Spleen (tissue), 11 donors: ENCODE results near the gene TSHZ3. TPM values are rescaled to one million over a fixed set of nuclear protein-coding genes. Genes with fewer than 3 reads are reported as not detected.

Experiments used
- DNase-seq: peaks from one replicate; pipeline ENCODE4 v3.0.0-alpha.2; 2020
- H3K27ac ChIP-seq, 8 donors: fragments of 200-600 bp; sonication (generic) in 7 of 8; 1 replicate in 4 of 8; 2 replicates in 4 of 8; pipeline versions ENCODE4 v1.5.0 to v1.8.0; 2016 to 2021; ENCODE audit warnings: inconsistent platforms in 4 of 8, mild to moderate bottlenecking in 4 of 8, moderate library complexity in 1 of 8
- H3K27me3 ChIP-seq, 7 donors: fragments of 200-600 bp; sonication (generic) in 6 of 7; replicated peaks in 1 of 7; 1 replicate in 4 of 7; 2 replicates in 3 of 7; pipeline versions ENCODE4 v1.5.0 to v1.8.0; 2016 to 2021; ENCODE audit warnings: inconsistent platforms in 3 of 7, mild to moderate bottlenecking in 1 of 7
- H3K36me3 ChIP-seq, 6 donors: fragments of 200-600 bp; sonication (generic) in 5 of 6; 1 replicate in 4 of 6; 2 replicates in 2 of 6; pipeline versions ENCODE4 v1.5.0 to v1.8.0; 2016 to 2021; ENCODE audit warnings: inconsistent platforms in 2 of 6
- H3K4me1 ChIP-seq, 6 donors: fragments of 200-600 bp; sonication (generic) in 5 of 6; 1 replicate in 3 of 6; 2 replicates in 3 of 6; pipeline versions ENCODE4 v1.5.0 to v1.8.0; 2016 to 2021; ENCODE audit warnings: inconsistent platforms in 3 of 6
- H3K4me3 ChIP-seq, 8 donors: fragments of 200-600 bp; sonication (generic) in 7 of 8; 1 replicate in 4 of 8; 2 replicates in 4 of 8; pipeline versions ENCODE4 v1.5.0 to v1.8.0; 2016 to 2021; ENCODE audit warnings: inconsistent platforms in 4 of 8, mild to moderate bottlenecking in 4 of 8, moderate library complexity in 2 of 8
- H3K9me3 ChIP-seq, 8 donors: fragments of 200-600 bp; sonication (generic) in 7 of 8; 1 replicate in 4 of 8; 2 replicates in 4 of 8; pipeline versions ENCODE4 v1.5.0 to v1.8.0; 2016 to 2021; ENCODE audit warnings: inconsistent platforms in 4 of 8
- POLR2A ChIP-seq, 3 donors: fragments of 450-650 bp; IDR thresholded peaks; one replicate each; pipeline ENCODE4 v1.5.1; 2017; ENCODE audit warnings: antibody characterized with exemption in 3 of 3, mild to moderate bottlenecking in 1 of 3
- POLR2AphosphoS5 ChIP-seq, 3 donors: sonication (generic); formaldehyde crosslinking; IDR thresholded peaks; one replicate each; pipeline ENCODE4 v1.5.1; 2017; ENCODE audit warnings: antibody characterized with exemption in 3 of 3
- WGBS, 5 donors: extraction: QIAGEN DNeasy Blood & Tissue Kit in 3 of 5; methylation state at CpG; one replicate each; pipeline versions ENCODE4 v1.1.5 to v1.1.7; 2013 to 2018; 5-methylcytosine and 5-hydroxymethylcytosine counted together
- intact Hi-C: fragments of 100-400 bp; cut with DNase I; formaldehyde crosslinking; loops from one replicate; pipeline ENCODE4 v1.15.0; 2023; ENCODE audit warnings: low total_unique reads
- polyA plus RNA-seq, 3 donors: library from polyadenylated mRNA; stranded (reverse); fragments of 200-250 nt; gene quantifications; one replicate each; pipeline ENCODE4 v1.2.1, GENCODE V29; 2013
- total RNA-seq, 7 donors: library from RNA; depleted of rRNA in 3 of 7; stranded (reverse); fragments of >200 nt in 3 of 7; fragmentation: NEBNext Ultra II Directional in 4 of 7; extraction: Animal tissue kit (Norgen Biotek cat#: 25700) in 4 of 7; gene quantifications; one replicate each; pipeline versions ENCODE4 v1.1.0 to v1.2.1, GENCODE V29; 2016 to 2021
- TF ChIP-seq, protein P1 (sequence below), 11 experiments: fragments of 200-600 bp in 7 of 11; fragments of 450-650 bp in 4 of 11; sonication (generic) in 4 of 11; IDR thresholded peaks in 8 of 11; conservative IDR thresholded peaks in 3 of 11; 1 replicate in 7 of 11; 2 replicates in 4 of 11; pipeline versions ENCODE4 v1.4.0 to v1.8.0; 2016 to 2021; ENCODE audit warnings: antibody characterized with exemption in 11 of 11, inconsistent platforms in 4 of 11, mild to moderate bottlenecking in 1 of 11
- donor health status: healthy with polysubstance abuse.
- donor health status: DM: no; HTN: no; CAD: no; lungs with moderate emphysema.
- donor health status: DM: no; HTN: no; CAD: no.
- donor health status: Bipolar disorder and iron deficiency.
- donor health status: healthy.
- donor health status: DM: no; HTN: no; CAD: no.
- donor health status: DM: yes; HTN: yes; CAD: no.

Gene TSHZ3
- total and polyA plus RNA-seq, 10 donors: 1.2 to 24.6 (median 13.4) TPM

- intact Hi-C loops: no loop called here
Measured at GRCh38 chr19:31270897-31271296, 78.3 kb downstream of the TSHZ3 start.

DNA sequence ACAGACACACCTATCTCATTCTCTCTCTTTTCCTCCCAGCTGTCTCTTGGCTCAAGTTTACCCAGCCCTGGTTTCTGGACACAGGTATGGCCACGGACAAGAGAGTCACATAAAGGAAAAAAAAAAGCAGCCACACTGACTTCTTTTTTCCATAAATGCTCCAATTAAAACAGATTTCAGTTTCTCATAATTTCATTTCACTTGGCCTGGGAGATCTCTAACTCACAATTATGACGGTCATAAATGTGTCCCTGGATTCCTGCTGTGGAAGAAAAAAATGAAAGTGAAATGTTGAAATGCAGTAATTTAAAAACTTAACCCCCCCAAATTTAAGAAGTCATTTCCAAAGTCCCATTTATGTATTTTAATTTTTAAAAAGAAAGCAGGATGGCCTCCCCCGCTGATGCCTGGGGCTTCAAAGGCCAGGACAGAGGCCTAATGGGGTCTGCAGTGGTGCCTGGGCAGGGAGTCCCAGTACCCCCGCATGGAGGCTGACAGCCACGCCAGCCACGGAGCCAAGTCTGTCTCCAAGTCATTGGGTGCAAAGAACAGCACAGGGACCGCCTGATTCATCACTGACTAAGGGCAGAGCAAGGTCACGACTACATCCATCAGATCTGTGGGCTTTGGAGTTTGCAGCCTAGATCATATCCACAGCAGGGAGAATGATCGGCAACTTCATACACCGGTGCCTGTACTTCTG is 79.7 kb downstream of the TSHZ3 start:
- Histone ChIP-seq H3K27me3 (no peaks in the 10 kb centered on the region), H3K9me3 (no peaks in the 10 kb centered on the region), H3K4me3 (no peak overlapping the region), H3K27ac (no peak overlapping the region), H3K4me1 (no peaks in the 10 kb centered on the region), H3K36me3 (peaks cover 0 to 10% (median 0%) of the 10 kb centered on the region in 6 donors)
- peak; percentile 46 for DNase-seq
- TF ChIP-seq POLR2AphosphoS5 (IDR thresholded peaks at IDR 0.05) (no peak), POLR2A (IDR thresholded peaks at IDR 0.05) (no peak)
- TF ChIP-seq, protein P1, sequence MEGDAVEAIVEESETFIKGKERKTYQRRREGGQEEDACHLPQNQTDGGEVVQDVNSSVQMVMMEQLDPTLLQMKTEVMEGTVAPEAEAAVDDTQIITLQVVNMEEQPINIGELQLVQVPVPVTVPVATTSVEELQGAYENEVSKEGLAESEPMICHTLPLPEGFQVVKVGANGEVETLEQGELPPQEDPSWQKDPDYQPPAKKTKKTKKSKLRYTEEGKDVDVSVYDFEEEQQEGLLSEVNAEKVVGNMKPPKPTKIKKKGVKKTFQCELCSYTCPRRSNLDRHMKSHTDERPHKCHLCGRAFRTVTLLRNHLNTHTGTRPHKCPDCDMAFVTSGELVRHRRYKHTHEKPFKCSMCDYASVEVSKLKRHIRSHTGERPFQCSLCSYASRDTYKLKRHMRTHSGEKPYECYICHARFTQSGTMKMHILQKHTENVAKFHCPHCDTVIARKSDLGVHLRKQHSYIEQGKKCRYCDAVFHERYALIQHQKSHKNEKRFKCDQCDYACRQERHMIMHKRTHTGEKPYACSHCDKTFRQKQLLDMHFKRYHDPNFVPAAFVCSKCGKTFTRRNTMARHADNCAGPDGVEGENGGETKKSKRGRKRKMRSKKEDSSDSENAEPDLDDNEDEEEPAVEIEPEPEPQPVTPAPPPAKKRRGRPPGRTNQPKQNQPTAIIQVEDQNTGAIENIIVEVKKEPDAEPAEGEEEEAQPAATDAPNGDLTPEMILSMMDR (IDR thresholded peaks at IDR 0.05 in 8 of 11, conservative IDR thresholded peaks at IDR 0.05 in 3 of 11): no peak
- 64 to 84% (median 80%) methylated on average over 10 of the region's 10 CpGs for WGBS, 5 donors
- intact Hi-C loops: no loop called here

More at GRCh38 chr19:31270897-31271296, 78.3 kb downstream of the TSHZ3 start:
- Histone ChIP-seq H3K9me3 (no peaks in the 10 kb centered on the region), H3K4me3 (no peak overlapping the region), H3K4me1 (no peaks in the 10 kb centered on the region), H3K27me3 (no peaks in the 10 kb centered on the region), H3K27ac (no peak overlapping the region), H3K36me3 (peaks cover 0 to 10% (median 0%) of the 10 kb centered on the region in 6 donors)
- 89 to 99% (median 91%) methylated on average over 6 of the region's 6 CpGs for WGBS, 5 donors
- DNase-seq: no peak
- TF ChIP-seq POLR2AphosphoS5 (IDR thresholded peaks at IDR 0.05) (no peak), POLR2A (IDR thresholded peaks at IDR 0.05) (no peak)
- TF ChIP-seq, protein P1 (IDR thresholded peaks at IDR 0.05 in 8 of 11, conservative IDR thresholded peaks at IDR 0.05 in 3 of 11): no peak

GRCh38 chr19:31268751-31269383 is 80.4 kb downstream of the TSHZ3 start:
- Histone ChIP-seq H3K9me3 (no peaks in the 10 kb centered on the region), H3K4me1 (peaks cover 0 to 4% (median 0%) of the 10 kb centered on the region in 6 donors), H3K4me3 (no peak overlapping the region), H3K27me3 (no peaks in the 10 kb centered on the region), H3K27ac (no peak overlapping the region), H3K36me3 (peaks cover 0 to 10% (median 0%) of the 10 kb centered on the region in 6 donors)
- 84 to 92% (median 89%) methylated on average over 14 to 15 of the region's 15 CpGs for WGBS, 5 donors
- intact Hi-C loops: no loop called here
- no peak for DNase-seq
- TF ChIP-seq POLR2AphosphoS5 (IDR thresholded peaks at IDR 0.05): no peak
- TF ChIP-seq, protein P1 (IDR thresholded peaks at IDR 0.05 in 8 of 11, conservative IDR thresholded peaks at IDR 0.05 in 3 of 11): no peak
- TF ChIP-seq POLR2A (IDR thresholded peaks at IDR 0.05): no peak

DNA sequence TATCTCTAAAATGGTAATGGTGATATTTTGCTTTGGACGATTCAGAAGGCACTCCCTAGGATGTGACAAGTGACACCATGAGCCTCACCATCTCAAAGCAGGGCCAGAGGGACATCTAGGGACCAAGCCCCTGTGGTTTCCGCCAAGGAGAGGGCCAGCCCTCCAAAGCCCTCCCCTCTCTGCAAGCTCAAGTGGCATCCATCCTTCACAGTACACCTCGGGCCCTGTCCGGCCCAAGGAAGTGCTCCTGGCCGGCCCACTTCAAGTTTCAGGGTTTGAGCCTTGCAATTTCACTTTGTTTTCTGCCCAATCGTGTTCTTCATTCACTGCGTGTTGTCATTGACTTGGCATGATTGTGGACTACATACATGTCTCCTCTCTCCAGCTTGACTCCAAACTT is 82.5 kb downstream of the TSHZ3 start:
- Histone ChIP-seq H3K4me1 (peaks cover 0 to 18% (median 8%) of the 10 kb centered on the region in 6 donors), H3K27me3 (peaks cover 0 to 11% (median 0%) of the 10 kb centered on the region in 7 donors), H3K4me3 (no peak overlapping the region), H3K9me3 (no peaks in the 10 kb centered on the region), H3K27ac (no peak overlapping the region), H3K36me3 (no peaks in the 10 kb centered on the region)
- WGBS, 5 donors: 88 to 96% (median 92%) methylated on average over 7 of the region's 7 CpGs
- intact Hi-C loops: no loop called here
- TF ChIP-seq, protein P1 (IDR thresholded peaks at IDR 0.05 in 8 of 11, conservative IDR thresholded peaks at IDR 0.05 in 3 of 11): no peak
- no peak for TF ChIP-seq POLR2AphosphoS5 (IDR thresholded peaks at IDR 0.05)
- no peak for TF ChIP-seq POLR2A (IDR thresholded peaks at IDR 0.05)
- peak; percentile 31 for DNase-seq
